Loucy (cell line): ENCODE results near the gene MAIP1.

Experiments
- H2AFZ ChIP-seq: fragments of 200-600 bp; sonication (generic); 2 replicates; pipeline ENCODE4 v1.6.0; 2016; ENCODE audit warnings: antibody characterized with exemption, mild to moderate bottlenecking, low read length, moderate library complexity
- H3F3A ChIP-seq: fragments of 200-600 bp; 2 replicates; pipeline ENCODE4 v1.6.0; 2016; ENCODE audit warnings: antibody characterized with exemption, low read depth, mild to moderate bottlenecking
- H3K27me3 ChIP-seq: fragments of 200-600 bp; sonication (generic); 2 replicates; pipeline ENCODE4 v1.6.1; 2014; ENCODE audit warnings: low read length, mild to moderate bottlenecking; ENCODE audit not compliant: insufficient read depth, poor library complexity, severe bottlenecking
- H3K36me3 ChIP-seq: fragments of 200-600 bp; sonication (generic); 2 replicates; pipeline ENCODE4 v1.6.1; 2016; ENCODE audit warnings: low read length; ENCODE audit not compliant: insufficient read depth
- H3K4me1 ChIP-seq: fragments of 200-600 bp; sonication (generic); 2 replicates; pipeline ENCODE4 v1.5.1; 2014; ENCODE audit warnings: low read length, mild to moderate bottlenecking; ENCODE audit not compliant: insufficient read depth, poor library complexity, severe bottlenecking
- H3K4me2 ChIP-seq: fragments of 200-600 bp; sonication (generic); 2 replicates; pipeline ENCODE4 v1.6.0; 2014; ENCODE audit warnings: antibody characterized with exemption, low read length, low read depth, mild to moderate bottlenecking; ENCODE audit not compliant: poor library complexity, severe bottlenecking
- H3K4me3 ChIP-seq: fragments of 200-600 bp; sonication (generic); 2 replicates; pipeline ENCODE4 v1.5.1; 2014; ENCODE audit warnings: low read length, mild to moderate bottlenecking, mixed read lengths; ENCODE audit not compliant: poor library complexity, severe bottlenecking
- H3K79me2 ChIP-seq: fragments of 200-600 bp; sonication (generic); 2 replicates; pipeline ENCODE4 v1.6.1; 2014; ENCODE audit warnings: low read length; ENCODE audit not compliant: insufficient read depth
- H3K9ac ChIP-seq: fragments of 200-600 bp; sonication (generic); 2 replicates; pipeline ENCODE4 v1.6.0; 2014; ENCODE audit warnings: mild to moderate bottlenecking, low read depth, low read length, moderate library complexity; ENCODE audit not compliant: poor library complexity, severe bottlenecking
- H3K9me2 ChIP-seq: fragments of 200-600 bp; sonication (generic); replicated peaks from 2 replicates; pipeline ENCODE4 v1.6.1; 2016; ENCODE audit warnings: low read depth, low read length, mixed read lengths
- H3K9me3 ChIP-seq: fragments of 200-600 bp; sonication (generic); 2 replicates; pipeline ENCODE4 v1.6.1; 2014; ENCODE audit warnings: mild to moderate bottlenecking, antibody characterized with exemption, low read length, low read depth; ENCODE audit not compliant: insufficient read depth
- H4K20me1 ChIP-seq: fragments of 200-600 bp; sonication (generic); 2 replicates; pipeline ENCODE4 v1.6.0; 2014; ENCODE audit warnings: antibody characterized with exemption, low read length, mild to moderate bottlenecking; ENCODE audit not compliant: insufficient read depth, poor library complexity, severe bottlenecking
- EZH2phosphoT487 ChIP-seq: fragments of 200-600 bp; IDR thresholded peaks from 2 replicates; pipeline ENCODE4 v1.6.1; 2018; ENCODE audit warnings: antibody characterized with exemption, mild to moderate bottlenecking, moderate library complexity, borderline replicate concordance
- TF ChIP-seq, protein P1 (sequence below): fragments of 200-600 bp; sonication (generic); conservative IDR thresholded peaks from 2 replicates; pipeline ENCODE4 v1.5.1; 2014; ENCODE audit warnings: mild to moderate bottlenecking, antibody characterized with exemption, low read length

Gene MAIP1

DNA sequence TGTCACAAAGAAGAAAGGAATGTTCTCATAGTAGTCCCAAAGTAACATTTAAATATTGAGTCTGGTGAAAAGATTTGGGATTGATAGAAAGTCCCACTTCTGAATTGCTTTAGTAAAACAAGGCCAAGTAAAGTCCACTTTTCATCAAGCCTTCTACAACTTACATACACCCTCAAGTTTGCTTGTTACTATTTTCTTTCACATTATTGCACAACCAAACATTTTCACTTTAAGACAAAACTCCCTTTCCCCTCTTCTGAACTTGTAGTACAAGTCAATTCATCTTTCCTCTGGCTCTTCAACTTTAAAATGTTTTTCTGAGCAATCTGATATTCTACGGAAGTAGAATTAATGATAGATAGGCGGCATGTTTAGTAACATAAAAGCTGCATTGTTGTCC is 11.0 kb downstream of the MAIP1 start:
- Histone ChIP-seq H3K9me3 (no peaks in the 10 kb centered on the region), H3K4me1 (no peaks in the 10 kb centered on the region), H3F3A (no peaks in the 10 kb centered on the region), H3K27me3 (no peaks in the 10 kb centered on the region), H4K20me1 (no peaks in the 10 kb centered on the region), H3K9ac (no peak overlapping the region), H3K79me2 (no peaks in the 10 kb centered on the region), H3K36me3 (peaks cover 42% of the 10 kb centered on the region; the same call in 1 of the 2 replicates), H3K9me2 (no peaks in the 10 kb centered on the region), H3K4me3 (no peak overlapping the region), H2AFZ (no peak overlapping the region), H3K4me2 (no peak overlapping the region)
- no peak for TF ChIP-seq EZH2phosphoT487
- TF ChIP-seq, protein P1, sequence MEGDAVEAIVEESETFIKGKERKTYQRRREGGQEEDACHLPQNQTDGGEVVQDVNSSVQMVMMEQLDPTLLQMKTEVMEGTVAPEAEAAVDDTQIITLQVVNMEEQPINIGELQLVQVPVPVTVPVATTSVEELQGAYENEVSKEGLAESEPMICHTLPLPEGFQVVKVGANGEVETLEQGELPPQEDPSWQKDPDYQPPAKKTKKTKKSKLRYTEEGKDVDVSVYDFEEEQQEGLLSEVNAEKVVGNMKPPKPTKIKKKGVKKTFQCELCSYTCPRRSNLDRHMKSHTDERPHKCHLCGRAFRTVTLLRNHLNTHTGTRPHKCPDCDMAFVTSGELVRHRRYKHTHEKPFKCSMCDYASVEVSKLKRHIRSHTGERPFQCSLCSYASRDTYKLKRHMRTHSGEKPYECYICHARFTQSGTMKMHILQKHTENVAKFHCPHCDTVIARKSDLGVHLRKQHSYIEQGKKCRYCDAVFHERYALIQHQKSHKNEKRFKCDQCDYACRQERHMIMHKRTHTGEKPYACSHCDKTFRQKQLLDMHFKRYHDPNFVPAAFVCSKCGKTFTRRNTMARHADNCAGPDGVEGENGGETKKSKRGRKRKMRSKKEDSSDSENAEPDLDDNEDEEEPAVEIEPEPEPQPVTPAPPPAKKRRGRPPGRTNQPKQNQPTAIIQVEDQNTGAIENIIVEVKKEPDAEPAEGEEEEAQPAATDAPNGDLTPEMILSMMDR = no peak

DNA sequence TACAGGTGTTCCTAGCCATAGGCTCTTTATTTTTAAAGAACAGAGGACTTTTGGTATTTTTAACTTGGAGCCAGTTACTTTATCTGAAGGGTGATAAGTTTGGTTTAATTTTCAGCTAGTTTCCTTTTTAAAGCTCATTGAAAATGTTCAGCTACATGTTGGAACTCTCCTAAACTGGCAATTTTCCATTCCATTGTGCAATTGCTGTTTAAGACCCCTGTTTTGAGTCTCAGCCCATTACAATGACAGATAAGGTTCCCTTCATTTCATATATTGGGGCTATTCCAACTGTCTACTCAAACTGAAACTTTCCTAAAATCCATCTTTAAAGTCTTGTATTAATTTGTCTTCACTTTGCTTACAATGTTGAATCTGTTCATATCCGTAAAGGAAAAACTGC is 11.6 kb downstream of the MAIP1 start:
- Histone ChIP-seq H3K79me2 (no peaks in the 10 kb centered on the region), H3K27me3 (no peaks in the 10 kb centered on the region), H2AFZ (no peak overlapping the region), H3K9me2 (no peaks in the 10 kb centered on the region), H3K36me3 (peaks cover 36% of the 10 kb centered on the region; the same call in 1 of the 2 replicates), H3F3A (no peaks in the 10 kb centered on the region), H3K9ac (no peak overlapping the region), H4K20me1 (no peaks in the 10 kb centered on the region), H3K9me3 (no peaks in the 10 kb centered on the region), H3K4me1 (no peaks in the 10 kb centered on the region), H3K4me2 (no peak overlapping the region), H3K4me3 (no peak overlapping the region)
- TF ChIP-seq, protein P1 = no peak
- TF ChIP-seq EZH2phosphoT487 = no peak

- Histone ChIP-seq H3K9ac (no peak overlapping the region), H3K4me1 (no peaks in the 10 kb centered on the region), H4K20me1 (no peaks in the 10 kb centered on the region), H3F3A (no peaks in the 10 kb centered on the region), H3K4me3 (no peak overlapping the region), H3K9me3 (no peaks in the 10 kb centered on the region), H3K36me3 (peaks cover 26% of the 10 kb centered on the region; the same call in 1 of the 2 replicates), H2AFZ (no peak overlapping the region), H3K79me2 (no peaks in the 10 kb centered on the region), H3K27me3 (no peaks in the 10 kb centered on the region), H3K4me2 (no peak overlapping the region), H3K9me2 (no peaks in the 10 kb centered on the region)
- TF ChIP-seq, protein P1 = no peak
- TF ChIP-seq EZH2phosphoT487 = no peak
These were observed 12.7 kb downstream of the MAIP1 start for GRCh38 chr2:199968126-199968525.
